Duodenal mucosa (tissue), 2 donors: Measurements from ENCODE around the gene DKK3.

Experiments used
- H3K27ac ChIP-seq: one replicate; pipeline ENCODE4 v1.7.0; 2013; ENCODE audit warnings: low read depth, low read length
- H3K27me3 ChIP-seq, 2 donors: one replicate each; pipeline ENCODE4 v1.7.0; 2013; ENCODE audit warnings: low read length in 2 of 2, control low read depth in 1 of 2; ENCODE audit not compliant: insufficient read depth in 2 of 2, control insufficient read depth in 1 of 2
- H3K36me3 ChIP-seq, 2 donors: one replicate each; pipeline ENCODE4 v1.7.0; 2013; ENCODE audit warnings: low read length in 2 of 2, control low read depth in 1 of 2; ENCODE audit not compliant: insufficient read depth in 2 of 2, control insufficient read depth in 1 of 2
- H3K4me1 ChIP-seq, 2 donors: one replicate each; pipeline ENCODE4 v1.7.0; 2013; ENCODE audit warnings: low read length in 2 of 2, control low read depth in 1 of 2; ENCODE audit not compliant: insufficient read depth in 2 of 2, control insufficient read depth in 1 of 2
- H3K4me3 ChIP-seq, 2 donors: one replicate each; pipeline ENCODE4 v1.7.0; 2013; ENCODE audit warnings: low read length in 2 of 2, low read depth in 1 of 2
- H3K9ac ChIP-seq, 2 donors: one replicate each; pipeline ENCODE4 v1.7.0; 2013; ENCODE audit warnings: low read length in 2 of 2, low read depth in 1 of 2
- H3K9me3 ChIP-seq, 2 donors: one replicate each; pipeline ENCODE4 v1.7.0; 2013; ENCODE audit warnings: low read length in 2 of 2, control low read depth in 1 of 2; ENCODE audit not compliant: control insufficient read depth in 1 of 2

DKK3 gene

GRCh38 chr11:12017865-12018453 is 9.5 kb upstream of the DKK3 start:
- H3K9ac ChIP-seq: no peak overlapping the region
- no peaks in the 10 kb centered on the region for H3K27me3 ChIP-seq
- H3K9me3 ChIP-seq: no peaks in the 10 kb centered on the region
- no peaks in the 10 kb centered on the region for H3K4me1 ChIP-seq
- no peak overlapping the region for H3K27ac ChIP-seq
- H3K36me3 ChIP-seq: no peaks in the 10 kb centered on the region
- no peak overlapping the region for H3K4me3 ChIP-seq

GRCh38 chr11:12017243-12017678 is 8.8 kb upstream of the DKK3 start:
- Histone ChIP-seq H3K36me3 (no peaks in the 10 kb centered on the region), H3K27ac (no peak overlapping the region), H3K4me1 (no peaks in the 10 kb centered on the region)

GRCh38 chr11:12016246-12016645 is 7.8 kb upstream of the DKK3 start:
- Histone ChIP-seq H3K4me1 (no peaks in the 10 kb centered on the region), H3K4me3 (no peak overlapping the region), H3K27me3 (no peaks in the 10 kb centered on the region), H3K9me3 (no peaks in the 10 kb centered on the region), H3K9ac (no peak overlapping the region), H3K27ac (no peak overlapping the region), H3K36me3 (no peaks in the 10 kb centered on the region)

More at GRCh38 chr11:12017243-12017678, 8.8 kb upstream of the DKK3 start:
- H3K9ac ChIP-seq: no peak overlapping the region
- H3K9me3 ChIP-seq: no peaks in the 10 kb centered on the region
- H3K4me3 ChIP-seq: no peak overlapping the region
- no peaks in the 10 kb centered on the region for H3K27me3 ChIP-seq

- Histone ChIP-seq H3K27me3 (peaks cover 0 to 4% of the 10 kb centered on the region in 2 donors), H3K9ac (no peak overlapping the region), H3K4me3 (no peak overlapping the region), H3K9me3 (no peaks in the 10 kb centered on the region), H3K27ac (no peak overlapping the region), H3K36me3 (no peaks in the 10 kb centered on the region), H3K4me1 (no peaks in the 10 kb centered on the region)
These were observed 7.1 kb upstream of the DKK3 start for GRCh38 chr11:12015486-12015885.

GRCh38 chr11:12013781-12014180 is 5.4 kb upstream of the DKK3 start:
- no peak overlapping the region for H3K9ac ChIP-seq
- no peak overlapping the region for H3K27ac ChIP-seq
- H3K4me1 ChIP-seq: no peaks in the 10 kb centered on the region
- H3K4me3 ChIP-seq: no peak overlapping the region
- no peaks in the 10 kb centered on the region for H3K9me3 ChIP-seq
- no peaks in the 10 kb centered on the region for H3K36me3 ChIP-seq
- peaks cover 11 to 18% of the 10 kb centered on the region in 2 donors for H3K27me3 ChIP-seq

GRCh38 chr11:12009617-12010321 is 1.3 kb upstream of the DKK3 start:
- Histone ChIP-seq H3K4me1 (peaks cover 0 to 4% of the 10 kb centered on the region in 2 donors), H3K27ac (no peak overlapping the region), H3K36me3 (no peaks in the 10 kb centered on the region), H3K9me3 (no peaks in the 10 kb centered on the region), H3K4me3 (peak overlapping the region in 1 of 2 donors; percentile 16), H3K27me3 (peaks cover 34 to 47% of the 10 kb centered on the region in 2 donors), H3K9ac (no peak overlapping the region)

GRCh38 chr11:12008790-12009616 is 577 bp upstream of the DKK3 start:
- H3K27me3 ChIP-seq: peaks cover 36 to 49% of the 10 kb centered on the region in 2 donors

GRCh38 chr11:12007230-12007593 is 1.2 kb downstream of the DKK3 start:
- peaks cover 0 to 4% of the 10 kb centered on the region in 2 donors for H3K4me1 ChIP-seq
- peak overlapping the region; percentile 26 for H3K27ac ChIP-seq
- H3K27me3 ChIP-seq: peaks cover 36 to 49% of the 10 kb centered on the region in 2 donors
- H3K36me3 ChIP-seq: no peaks in the 10 kb centered on the region
- H3K4me3 ChIP-seq: peak overlapping the region; percentile 45 to 51
- no peak overlapping the region for H3K9ac ChIP-seq
- no peaks in the 10 kb centered on the region for H3K9me3 ChIP-seq

More at GRCh38 chr11:12008790-12009616, 577 bp upstream of the DKK3 start:
- H3K9me3 ChIP-seq: no peaks in the 10 kb centered on the region
- no peaks in the 10 kb centered on the region for H3K36me3 ChIP-seq
- H3K27ac ChIP-seq: no peak overlapping the region
- H3K4me1 ChIP-seq: peaks cover 0 to 4% of the 10 kb centered on the region in 2 donors
- no peak overlapping the region for H3K9ac ChIP-seq
- peak overlapping the region; percentile 48 to 55 for H3K4me3 ChIP-seq

- Histone ChIP-seq H3K27ac (peak overlapping the region; percentile 26), H3K27me3 (peaks cover 36 to 49% of the 10 kb centered on the region in 2 donors), H3K4me3 (no peak overlapping the region), H3K4me1 (peaks cover 0 to 4% of the 10 kb centered on the region in 2 donors), H3K36me3 (no peaks in the 10 kb centered on the region), H3K9me3 (no peaks in the 10 kb centered on the region), H3K9ac (no peak overlapping the region)
These were observed 1.7 kb downstream of the DKK3 start for GRCh38 chr11:12006552-12007229.
